GM18519 (cell line): ENCODE data around the gene TSPAN9.

Experiments used
- ATAC-seq: cut with Tn5 transposase; IDR thresholded peaks from one replicate; pipeline ENCODE4 v1.9.1; 2021; ENCODE audit warnings: mild to moderate bottlenecking, moderate library complexity; ENCODE audit not compliant: unreplicated experiment, low FRiP score

TSPAN9 gene

GRCh38 chr12:3321881-3322280 is 244.7 kb downstream of the TSPAN9 start:
- no peak for ATAC-seq

- no peak for ATAC-seq
Measured at GRCh38 chr12:3323002-3323685, 246.0 kb downstream of the TSPAN9 start.

- ATAC-seq = no peak
Measured at GRCh38 chr12:3325736-3326135, 248.6 kb downstream of the TSPAN9 start.

GRCh38 chr12:3326156-3326849 is 249.1 kb downstream of the TSPAN9 start:
- no peak for ATAC-seq

GRCh38 chr12:3326850-3327780 is 249.9 kb downstream of the TSPAN9 start:
- ATAC-seq = no peak

- ATAC-seq = no peak
Measured at GRCh38 chr12:3328081-3328480, 250.9 kb downstream of the TSPAN9 start.

GRCh38 chr12:3328571-3328970 is 251.4 kb downstream of the TSPAN9 start:
- ATAC-seq = no peak

- no peak for ATAC-seq
Measured at GRCh38 chr12:3329361-3329760, 252.2 kb downstream of the TSPAN9 start.

- no peak for ATAC-seq
Measured at GRCh38 chr12:3330976-3331510, 253.9 kb downstream of the TSPAN9 start.

- ATAC-seq = no peak
Measured at GRCh38 chr12:3332188-3332587, 255.0 kb downstream of the TSPAN9 start.

- no peak for ATAC-seq
Measured at GRCh38 chr12:3333583-3333982, 256.4 kb downstream of the TSPAN9 start.

GRCh38 chr12:3333991-3334391 is 256.8 kb downstream of the TSPAN9 start:
- ATAC-seq = no peak

GRCh38 chr12:3335078-3335487 is 257.9 kb downstream of the TSPAN9 start:
- ATAC-seq = no peak
